Activated T-cell treated with anti-CD3 and anti-CD28 coated beads for 1 hour (primary cell): ENCODE data around the gene GLRA1.
"Not testable (repeated sequence)": the region's sequence is repeated elsewhere in the genome, so short reads cannot be mapped to it uniquely, and the experiment has no call there.

Source experiments
- DNase-seq: peaks from one replicate; pipeline ENCODE4 v3.0.0-alpha.2; 2020; ENCODE audit warnings: low read depth

The GLRA1 gene

DNA sequence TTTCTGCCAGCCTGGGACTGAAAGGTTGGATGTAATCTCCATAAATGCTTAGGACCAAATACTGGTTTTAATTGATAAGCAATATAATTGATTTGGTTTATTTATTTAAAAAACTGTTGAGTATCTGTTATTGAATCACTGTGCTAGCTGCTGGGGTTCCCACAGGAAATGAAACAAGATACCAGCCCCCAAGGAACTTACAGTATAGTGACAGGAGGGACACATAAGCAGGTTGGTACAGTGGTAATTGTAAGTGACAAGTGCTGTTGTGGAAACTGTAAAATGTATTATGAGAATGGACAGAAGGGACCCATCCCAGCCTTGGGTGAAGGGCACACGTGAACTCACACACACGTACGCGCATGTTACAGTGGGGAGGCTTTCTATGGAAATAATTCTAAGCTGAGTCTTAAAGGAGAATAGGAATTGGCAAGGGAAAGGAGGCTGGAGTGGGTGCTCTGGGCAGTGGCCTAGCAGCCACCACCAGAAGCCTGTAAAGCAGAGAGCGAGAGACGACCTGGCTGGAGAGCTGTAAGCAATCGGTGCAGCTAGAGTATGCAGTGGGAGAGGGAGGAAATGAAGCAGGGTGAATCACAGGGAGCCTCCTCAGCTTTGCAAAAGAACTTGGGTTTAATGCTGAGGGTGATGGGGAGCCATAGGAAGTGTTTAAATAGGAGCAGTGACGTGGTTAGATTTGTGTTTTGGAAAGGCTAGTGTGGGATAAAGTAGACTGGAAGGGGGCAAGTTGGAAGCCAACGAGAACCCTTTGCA lies 39.3 kb downstream of the GLRA1 start:
- no peak for DNase-seq

DNA sequence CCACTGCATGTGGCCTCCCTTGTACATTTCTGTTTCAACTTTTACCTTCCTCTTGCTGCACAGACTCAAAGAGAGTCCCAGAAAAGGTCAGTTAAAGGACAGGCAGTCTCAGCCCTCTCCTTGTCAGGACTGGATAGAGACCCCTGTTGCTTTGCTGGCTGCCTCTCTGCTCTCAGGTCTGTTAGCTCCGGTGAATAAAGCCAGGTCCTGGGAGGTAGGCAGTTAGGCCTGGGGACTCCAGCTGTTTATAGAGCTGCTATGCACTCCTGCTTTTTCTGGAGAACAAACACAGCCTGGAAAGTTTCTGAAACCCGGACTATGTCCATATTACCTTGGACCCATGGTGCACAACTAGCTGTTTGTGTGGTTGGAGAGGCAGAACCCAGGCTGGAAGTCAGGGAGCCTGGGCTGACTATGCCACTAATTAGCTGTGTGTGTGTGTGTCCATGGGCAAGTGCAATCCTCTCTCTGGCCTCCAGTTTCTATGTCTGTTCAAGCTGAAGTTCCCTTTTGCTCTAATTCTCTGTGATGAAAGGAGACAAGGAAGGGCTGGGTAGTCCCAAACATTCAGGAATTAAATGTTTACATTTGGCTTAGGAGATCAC lies 42.9 kb downstream of the GLRA1 start:
- DNase-seq = no peak

DNA sequence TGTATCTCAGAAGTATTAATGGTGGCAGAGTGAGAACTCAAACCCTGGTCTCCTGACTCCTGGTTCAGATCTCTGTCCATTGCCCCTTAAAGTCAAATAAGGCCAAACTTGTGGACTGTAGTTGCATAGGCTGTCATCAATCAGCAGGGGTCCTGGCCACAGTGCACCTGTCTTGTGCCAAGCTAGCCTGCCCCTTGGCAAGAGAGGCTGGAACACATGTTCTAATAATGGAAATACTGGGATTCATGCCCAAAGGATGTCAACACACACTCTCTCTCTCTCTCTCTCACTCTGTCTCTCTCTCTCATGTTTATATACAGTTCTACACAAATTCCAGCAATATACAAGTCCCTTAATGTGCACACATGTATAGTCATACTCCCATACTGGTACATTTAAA lies 44.3 kb downstream of the GLRA1 start:
- DNase-seq = no peak

DNA sequence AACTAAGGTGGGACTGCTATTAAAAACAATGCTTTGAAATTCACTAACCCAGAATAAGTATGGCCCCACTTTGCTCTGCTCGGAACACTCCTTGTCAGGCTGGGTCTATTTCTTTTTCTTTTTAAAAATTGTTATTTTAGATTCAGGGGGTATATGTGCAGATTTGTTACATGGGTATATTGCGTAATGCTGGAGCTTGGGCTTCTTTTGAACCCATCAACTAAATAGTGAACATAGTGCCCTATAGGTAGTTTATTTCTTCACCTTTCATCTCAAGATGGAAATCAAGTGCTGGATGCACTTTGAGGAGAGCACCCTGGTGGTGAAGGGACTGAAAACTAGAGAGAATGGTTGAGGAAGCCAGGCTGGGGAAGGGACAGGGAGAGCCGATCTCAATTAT lies 51.0 kb downstream of the GLRA1 start:
- no peak for DNase-seq

DNA sequence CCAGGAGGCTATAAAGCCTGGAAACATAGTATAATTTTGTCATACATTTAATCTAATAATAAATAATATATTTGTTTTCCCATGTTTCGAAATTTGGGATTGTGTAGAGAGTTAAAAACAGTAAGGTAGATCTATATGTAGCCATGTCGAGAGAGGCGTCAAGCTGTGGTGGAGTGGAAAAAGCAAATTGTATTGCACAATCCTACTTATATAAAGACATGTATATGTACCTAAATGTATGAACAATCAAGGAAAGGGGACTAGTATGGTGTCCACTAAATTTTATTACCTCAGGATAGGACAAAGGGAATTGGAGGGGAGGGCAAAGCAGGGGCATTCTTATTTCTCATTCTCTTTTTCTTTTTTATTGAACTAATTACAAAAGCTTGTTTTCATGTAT lies 52.0 kb downstream of the GLRA1 start:
- no peak for DNase-seq

DNA sequence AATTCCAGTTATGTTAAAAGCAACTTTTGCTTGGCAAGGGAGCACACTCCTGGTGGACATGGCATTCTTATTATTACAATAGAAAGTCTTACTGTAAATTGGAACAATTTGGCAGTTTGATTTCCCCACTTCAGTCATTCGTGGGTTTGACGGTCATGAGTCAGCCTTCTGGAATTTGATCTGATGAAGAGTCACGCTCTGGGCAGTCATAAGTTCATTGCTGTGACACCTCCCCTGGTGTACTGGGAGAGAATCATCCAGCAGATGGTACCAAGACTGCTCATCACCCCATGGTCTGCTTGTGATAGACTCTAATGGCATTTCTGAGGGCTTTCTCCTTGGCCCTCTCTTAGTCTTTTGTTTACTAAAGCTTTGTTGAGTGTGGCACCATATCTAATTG lies 53.8 kb downstream of the GLRA1 start:
- DNase-seq = no peak

DNA sequence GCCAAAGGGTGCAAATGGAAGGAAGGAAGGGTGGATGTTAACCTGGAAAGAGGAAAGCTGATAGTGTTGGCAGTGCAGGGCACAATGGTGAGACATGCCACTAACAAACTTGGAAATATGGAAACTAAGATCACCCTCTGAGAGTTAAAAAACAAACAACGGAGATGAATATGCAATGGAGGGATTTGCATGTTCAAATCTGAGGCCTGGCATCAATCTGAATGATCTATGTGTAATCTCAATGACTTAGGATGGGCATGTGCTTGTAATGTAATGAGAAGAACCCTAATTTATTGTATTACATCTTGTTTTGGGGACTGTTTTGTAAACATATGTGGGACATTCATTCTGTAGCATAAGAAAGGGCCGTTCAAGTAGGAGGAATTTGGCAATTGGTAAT lies 54.4 kb downstream of the GLRA1 start:
- DNase-seq = no peak

DNA sequence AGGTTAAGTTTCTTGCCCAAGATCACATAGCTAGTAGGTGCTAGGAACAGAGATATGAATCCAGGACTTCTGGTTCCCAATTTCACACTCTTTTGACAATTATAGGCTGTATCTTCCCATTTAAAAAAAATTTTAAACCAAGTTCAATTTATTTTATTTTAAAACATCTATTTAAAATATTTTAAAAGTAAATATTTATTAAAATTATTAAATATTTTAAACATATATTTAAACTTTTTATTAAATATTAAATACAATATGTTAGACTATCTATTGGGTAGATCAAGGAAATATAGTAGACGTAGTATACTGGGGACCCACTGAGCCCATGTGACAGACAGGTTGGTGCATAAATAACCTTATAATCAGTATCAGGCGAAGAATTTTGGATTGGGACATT lies 54.8 kb downstream of the GLRA1 start:
- DNase-seq = no peak

DNA sequence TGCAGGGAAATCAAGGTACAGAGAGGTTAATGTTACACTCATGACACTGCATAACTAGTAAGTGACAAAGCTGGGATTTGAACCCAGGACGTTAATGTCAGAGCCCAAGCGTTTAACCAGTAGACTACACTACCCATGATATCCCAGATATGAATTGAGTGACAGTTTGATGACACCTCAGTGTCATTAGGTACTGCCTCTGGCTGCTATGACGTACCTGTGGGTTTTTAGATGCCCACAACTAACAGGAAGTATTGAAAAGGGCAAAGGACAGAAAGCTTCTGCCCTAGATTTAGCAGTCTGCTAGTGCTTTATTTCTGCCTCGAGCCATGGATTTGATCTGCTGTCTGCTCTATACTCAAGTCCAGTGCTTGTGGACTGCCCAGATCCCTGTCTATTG lies 56.2 kb downstream of the GLRA1 start:
- no peak for DNase-seq

DNA sequence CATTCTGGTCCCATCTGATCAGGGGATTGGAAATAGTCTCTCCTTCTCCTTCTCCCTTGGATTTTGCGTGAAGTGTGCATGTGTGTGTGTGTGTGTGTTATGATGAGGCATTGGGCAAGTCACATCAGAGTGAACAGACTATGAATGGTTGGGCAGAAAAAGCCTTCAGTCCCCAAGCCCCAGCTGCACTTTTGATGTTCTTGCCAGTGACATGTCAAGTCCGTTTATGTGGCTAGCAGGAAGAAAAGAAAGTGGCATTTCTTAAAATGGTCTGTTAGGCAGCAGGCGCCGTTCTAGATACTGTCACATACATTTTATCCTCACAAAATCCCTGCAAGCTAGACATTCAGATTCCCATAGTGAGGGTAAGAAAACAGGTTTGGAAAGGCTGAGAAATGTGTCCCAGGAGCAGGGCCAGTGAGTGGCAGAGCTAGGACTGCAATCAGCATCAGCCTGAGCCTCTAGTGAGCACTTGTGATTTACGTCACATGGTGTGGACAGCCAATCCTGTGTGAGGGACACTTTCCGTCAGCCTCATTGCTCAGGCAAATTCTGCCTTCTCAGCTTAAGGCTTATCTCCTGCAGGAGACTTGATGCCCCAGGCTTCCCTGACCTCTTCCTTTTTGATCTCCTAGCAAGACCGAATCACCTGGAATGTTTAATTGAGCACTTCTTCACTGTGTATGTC lies 60.4 kb downstream of the GLRA1 start:
- no peak for DNase-seq

- no peak for DNase-seq
Measured at GRCh38 chr5:151863566-151863965, 61.1 kb downstream of the GLRA1 start.

DNA sequence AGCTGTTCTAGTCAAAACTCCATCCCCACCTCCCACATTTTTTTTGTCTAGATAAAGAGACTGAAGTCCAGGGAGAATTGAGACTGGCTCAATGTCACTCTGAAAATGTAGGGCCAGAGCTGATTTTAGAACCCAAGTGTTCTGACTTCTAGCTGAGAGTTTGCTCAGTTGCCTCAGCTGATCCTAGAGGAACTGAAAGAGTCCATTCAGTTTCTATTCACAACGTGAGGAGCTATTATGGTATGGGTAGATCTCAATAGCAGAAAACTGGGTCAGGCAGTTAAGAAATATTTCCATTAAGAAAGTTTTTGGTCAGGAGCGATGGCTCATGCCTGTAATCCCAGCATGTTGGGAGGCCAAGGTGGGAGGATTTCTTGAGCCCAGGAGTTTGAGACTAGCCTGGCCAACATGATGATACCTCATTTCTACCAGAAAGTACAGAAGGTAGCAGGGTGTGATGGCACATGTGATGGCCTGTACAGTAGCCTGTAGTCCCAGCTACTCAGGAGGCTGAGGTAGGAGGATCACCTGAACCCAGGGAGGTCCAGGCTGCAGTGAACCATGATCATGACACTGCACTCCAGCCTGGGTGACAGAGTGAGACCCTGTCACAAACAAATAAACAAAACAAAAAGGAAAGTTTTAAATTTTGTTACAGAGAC lies 61.7 kb downstream of the GLRA1 start:
- no peak for DNase-seq

DNA sequence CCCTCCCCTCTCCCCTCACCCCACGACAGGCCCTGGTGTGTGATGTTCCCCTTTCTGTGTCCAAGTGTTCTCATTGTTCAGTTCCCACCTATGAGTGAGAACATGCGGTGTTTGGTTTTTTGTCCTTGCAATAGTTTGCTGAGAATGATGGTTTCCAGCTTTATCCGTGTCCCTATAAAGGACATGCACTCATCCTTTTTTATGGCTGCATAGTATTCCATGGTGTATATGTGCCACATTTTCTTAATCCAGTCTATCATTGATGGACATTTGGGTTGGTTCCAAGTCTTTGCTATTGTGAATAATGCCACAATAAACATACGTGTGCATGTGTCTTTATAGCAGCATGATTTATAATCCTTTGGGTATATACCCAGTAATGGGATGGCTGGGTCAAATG lies 63.8 kb downstream of the GLRA1 start:
- DNase-seq = not testable (repeated sequence)

DNA sequence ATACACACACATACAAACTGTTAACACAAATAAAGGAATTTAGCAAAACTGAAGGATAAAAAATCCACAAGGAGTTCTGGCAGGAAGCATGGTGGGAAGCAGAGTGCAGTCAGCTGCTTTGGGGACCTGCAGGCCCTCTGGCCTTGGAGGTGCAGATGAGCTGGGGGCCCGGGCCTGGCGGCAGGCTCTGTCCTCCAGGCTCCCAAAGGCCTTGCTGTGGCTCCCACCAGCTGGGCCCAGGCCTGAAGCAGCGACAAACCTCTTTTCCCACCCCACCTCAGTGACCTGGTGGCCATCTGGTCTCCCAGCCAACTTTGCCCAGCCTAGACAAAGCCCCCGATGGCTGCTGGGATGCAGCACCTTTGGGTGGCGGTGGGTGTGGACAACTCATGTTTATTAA lies 67.8 kb downstream of the GLRA1 start:
- no peak for DNase-seq

- no peak for DNase-seq
Measured at GRCh38 chr5:151855701-151856100, 69.0 kb downstream of the GLRA1 start.

DNA sequence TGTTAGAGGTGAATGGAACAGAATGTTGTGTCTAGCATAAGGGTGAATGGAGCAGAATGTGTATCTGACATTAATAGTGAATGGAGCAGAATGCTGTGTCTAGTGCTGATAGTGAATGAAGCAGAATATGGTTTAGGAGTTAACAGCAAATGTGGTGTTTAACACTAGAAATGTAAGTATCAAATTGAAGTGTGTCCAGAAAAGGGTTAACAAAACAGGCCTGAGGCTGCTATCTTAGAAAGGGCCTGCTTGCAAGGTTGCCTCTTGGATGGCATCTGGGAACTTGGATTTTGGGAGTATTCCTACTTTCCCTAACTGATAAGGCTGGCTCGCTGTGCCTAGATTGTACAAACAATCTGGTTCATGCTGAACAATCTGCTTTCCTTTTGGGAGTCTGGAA lies 76.8 kb downstream of the GLRA1 start:
- no peak for DNase-seq

DNA sequence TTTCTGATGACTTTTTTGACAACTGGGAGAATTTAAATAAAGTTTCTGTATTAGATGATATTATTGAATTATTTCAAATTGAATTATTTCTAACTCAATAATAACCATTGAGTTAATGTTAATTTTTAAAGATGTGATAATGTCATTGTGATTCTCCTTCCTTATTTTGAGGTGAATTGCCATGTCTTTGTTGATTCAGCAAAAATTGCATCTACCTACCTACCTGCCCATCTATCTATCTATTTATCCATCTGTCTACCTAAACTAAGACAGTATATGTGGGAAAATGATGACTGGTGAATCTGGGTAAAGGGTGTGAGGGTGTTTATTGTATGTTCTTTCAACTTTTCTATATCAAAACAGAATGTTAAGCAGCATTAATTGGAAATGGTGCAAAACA lies 77.9 kb downstream of the GLRA1 start:
- no peak for DNase-seq

DNA sequence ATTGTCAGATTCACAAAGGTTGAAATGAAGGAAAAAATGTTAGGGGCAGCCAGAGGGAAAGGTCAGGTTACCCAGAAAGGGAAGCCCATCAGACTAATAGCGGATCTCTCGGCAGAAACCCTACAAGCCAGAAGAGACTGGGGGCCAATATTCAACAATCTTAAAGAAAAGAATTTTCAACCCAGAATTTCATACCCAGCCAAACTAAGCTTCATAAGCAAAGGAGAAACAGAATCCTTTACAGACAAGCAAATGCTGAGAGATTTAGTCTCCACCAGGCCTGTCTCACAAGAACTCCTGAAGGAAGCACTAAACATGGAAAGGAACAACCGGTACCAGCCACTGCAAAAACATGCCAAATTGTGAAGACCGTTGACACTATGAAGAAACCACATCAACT lies 91.8 kb downstream of the GLRA1 start:
- DNase-seq = not testable (repeated sequence)

- no peak for DNase-seq
Measured at GRCh38 chr5:151829370-151829769, 95.3 kb downstream of the GLRA1 start.

GRCh38 chr5:151825445-151825844 lies 99.2 kb downstream of the GLRA1 start:
- DNase-seq = no peak

DNA sequence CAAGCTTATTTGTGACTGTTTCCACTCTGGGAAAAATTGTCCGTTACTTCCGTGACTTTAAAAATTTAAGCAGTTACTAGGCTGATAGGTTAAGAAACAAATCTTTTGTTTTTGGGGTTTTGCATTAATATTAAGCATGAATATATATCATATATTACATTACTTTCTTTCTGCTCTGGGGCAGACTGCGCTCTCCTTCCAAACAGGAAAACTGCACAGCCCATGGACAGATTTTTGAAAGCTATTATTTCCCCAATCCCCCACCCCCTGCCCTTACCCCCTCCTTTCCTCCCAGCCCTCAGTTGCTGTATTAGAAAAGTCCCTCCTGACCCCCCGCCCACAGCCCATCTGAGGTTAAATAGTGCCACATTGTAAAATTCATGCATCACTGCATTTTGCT lies 102.5 kb downstream of the GLRA1 start:
- no peak for DNase-seq

- DNase-seq = no peak
Measured at GRCh38 chr5:151820903-151821302, 103.7 kb downstream of the GLRA1 start.

- no peak for DNase-seq
Measured at GRCh38 chr5:151820271-151820670, 104.4 kb downstream of the GLRA1 start.
